Measurements from ENCODE around the gene SF3B4.

DNA sequence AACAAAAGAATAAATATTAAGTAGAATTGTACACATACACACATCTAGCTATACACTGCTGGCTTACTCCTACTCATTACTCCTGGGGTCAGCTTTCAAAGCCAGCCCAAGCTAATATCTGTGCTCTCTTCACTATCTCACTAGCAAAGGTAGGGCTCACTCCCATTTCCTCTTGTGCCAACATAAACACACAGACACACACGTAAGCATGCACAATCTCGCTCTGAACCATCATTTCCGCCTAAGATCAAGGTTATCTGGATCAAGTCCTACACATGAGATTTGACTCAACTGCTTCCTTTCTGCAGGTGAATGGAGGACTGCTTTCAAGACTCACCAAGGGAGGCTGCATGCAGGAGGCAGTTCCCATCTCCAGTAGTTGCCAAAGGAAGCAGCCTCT lies 37.8 kb upstream of the SF3B4 start:
- TF ChIP-seq, protein P1, sequence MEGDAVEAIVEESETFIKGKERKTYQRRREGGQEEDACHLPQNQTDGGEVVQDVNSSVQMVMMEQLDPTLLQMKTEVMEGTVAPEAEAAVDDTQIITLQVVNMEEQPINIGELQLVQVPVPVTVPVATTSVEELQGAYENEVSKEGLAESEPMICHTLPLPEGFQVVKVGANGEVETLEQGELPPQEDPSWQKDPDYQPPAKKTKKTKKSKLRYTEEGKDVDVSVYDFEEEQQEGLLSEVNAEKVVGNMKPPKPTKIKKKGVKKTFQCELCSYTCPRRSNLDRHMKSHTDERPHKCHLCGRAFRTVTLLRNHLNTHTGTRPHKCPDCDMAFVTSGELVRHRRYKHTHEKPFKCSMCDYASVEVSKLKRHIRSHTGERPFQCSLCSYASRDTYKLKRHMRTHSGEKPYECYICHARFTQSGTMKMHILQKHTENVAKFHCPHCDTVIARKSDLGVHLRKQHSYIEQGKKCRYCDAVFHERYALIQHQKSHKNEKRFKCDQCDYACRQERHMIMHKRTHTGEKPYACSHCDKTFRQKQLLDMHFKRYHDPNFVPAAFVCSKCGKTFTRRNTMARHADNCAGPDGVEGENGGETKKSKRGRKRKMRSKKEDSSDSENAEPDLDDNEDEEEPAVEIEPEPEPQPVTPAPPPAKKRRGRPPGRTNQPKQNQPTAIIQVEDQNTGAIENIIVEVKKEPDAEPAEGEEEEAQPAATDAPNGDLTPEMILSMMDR (IDR thresholded peaks at IDR 0.05) = no peak
- TF ChIP-seq ZFX (IDR thresholded peaks at IDR 0.05; ENCODE audit: borderline replicate concordance) = no peak

Data from 22Rv1 (cell line).